SK-N-SH (cell line): ENCODE results near the gene PTPRD. TPM values are rescaled to one million over a fixed set of nuclear protein-coding genes. Genes with fewer than 3 reads are reported as not detected.

Experiments
- CTCF ChIA-PET: fragments of 300-600, 350-600 bp; formaldehyde crosslinking; extraction: SDS; loops from one replicate; lab custom pipeline; 2021; lab: Yijun Ruan, JAX
- POLR2A ChIA-PET: fragments of 350-600 bp; sonication (Branson Sonifier 250); formaldehyde crosslinking; extraction: SDS; loops from one replicate; lab custom pipeline; 2020; ENCODE audit warnings: antibody characterized with exemption, inconsistent platforms; lab: Yijun Ruan, JAX
- DNase-seq: peaks from one replicate; pipeline ENCODE4 v3.0.0; 2012
- H2AFZ ChIP-seq: fragments of 200-600 bp; sonication (generic); 2 replicates; pipeline ENCODE4 v1.8.1; 2016; ENCODE audit warnings: antibody characterized with exemption, mild to moderate bottlenecking, low read depth
- H3F3A ChIP-seq: fragments of 200-600 bp; sonication (generic); replicated peaks from 2 replicates; pipeline ENCODE3; 2016; ENCODE audit warnings: antibody characterized with exemption, mild to moderate bottlenecking; ENCODE audit not compliant: insufficient read depth
- H3K27ac ChIP-seq, 2 experiments: fragments of 200-500 bp in 1 of 2; fragments of 200-600 bp in 1 of 2; sonication (Bioruptor generic) in 1 of 2; sonication (generic), shearing (Covaris generic) in 1 of 2; 2 replicates each; pipeline versions ENCODE4 v1.5.1 to v1.6.1; 2014 to 2016; ENCODE audit warnings: low read depth in 2 of 2, inconsistent platforms in 1 of 2, low read length in 1 of 2, mild to moderate bottlenecking in 1 of 2, mixed read lengths in 1 of 2
- H3K27me3 ChIP-seq: fragments of 200-600 bp; sonication (generic), shearing (Covaris generic); 2 replicates; pipeline ENCODE4 v1.6.1; 2016; ENCODE audit warnings: mixed run types; ENCODE audit not compliant: insufficient read depth
- H3K36me3 ChIP-seq, 2 experiments: fragments of 200-500 bp in 1 of 2; fragments of 200-600 bp in 1 of 2; sonication (Bioruptor generic) in 1 of 2; sonication (generic) in 1 of 2; replicated peaks in 1 of 2; 2 replicates each; pipeline versions ENCODE3 to v1.5.1; 2014 to 2016; ENCODE audit warnings: low read length in 1 of 2, mild to moderate bottlenecking in 1 of 2; ENCODE audit not compliant: insufficient read depth in 2 of 2, control insufficient read depth in 1 of 2
- H3K4me1 ChIP-seq, 2 experiments: fragments of 200-500 bp in 1 of 2; fragments of 200-600 bp in 1 of 2; sonication (Bioruptor generic) in 1 of 2; sonication (generic), shearing (Covaris generic) in 1 of 2; 2 replicates each; pipeline versions ENCODE4 v1.5.1 to v1.6.1; 2014 to 2016; ENCODE audit warnings: low read depth in 1 of 2, low read length in 1 of 2, mixed run types in 1 of 2; ENCODE audit not compliant: insufficient read depth in 2 of 2, control insufficient read depth in 1 of 2
- H3K4me2 ChIP-seq: fragments of 200-600 bp; sonication (generic), shearing (Covaris generic); 2 replicates; pipeline ENCODE4 v1.6.1; 2017; ENCODE audit warnings: mixed run types
- H3K4me3 ChIP-seq, 2 experiments: fragments of 200-500 bp in 1 of 2; fragments of 200-600 bp in 1 of 2; sonication (Bioruptor generic) in 1 of 2; sonication (generic), shearing (Covaris generic) in 1 of 2; 2 replicates each; pipeline versions ENCODE4 v1.5.1 to v1.8.1; 2014 to 2016; ENCODE audit warnings: low read depth in 2 of 2, inconsistent platforms in 1 of 2, low read length in 1 of 2, mild to moderate bottlenecking in 1 of 2, mixed read lengths in 1 of 2, moderate library complexity in 1 of 2
- H3K79me2 ChIP-seq: fragments of 200-600 bp; sonication (generic); 2 replicates; pipeline ENCODE4 v1.8.1; 2017; ENCODE audit warnings: mild to moderate bottlenecking; ENCODE audit not compliant: insufficient read depth
- H3K9ac ChIP-seq: fragments of 200-600 bp; sonication (generic); 2 replicates; pipeline ENCODE4 v1.6.1; 2017; ENCODE audit warnings: mixed run types
- H3K9me2 ChIP-seq: fragments of 200-600 bp; sonication (generic); 2 replicates; pipeline ENCODE4 v1.6.1; 2017; ENCODE audit warnings: mixed run types
- H3K9me3 ChIP-seq: fragments of 200-600 bp; sonication (generic); 2 replicates; pipeline ENCODE4 v1.6.1; 2017; ENCODE audit warnings: mixed run types, mild to moderate bottlenecking, moderate library complexity
- H4K20me1 ChIP-seq: fragments of 200-600 bp; sonication (generic); 2 replicates; pipeline ENCODE4 v1.6.1; 2017; ENCODE audit warnings: mild to moderate bottlenecking, mixed run types; ENCODE audit not compliant: insufficient read depth
- EP300 ChIP-seq, 2 experiments: IDR thresholded peaks; 2 replicates each; pipeline versions ENCODE4 v1.4.0 to v1.6.1; 2012; ENCODE audit warnings: borderline replicate concordance in 1 of 2, low read depth in 1 of 2, low read length in 1 of 2
- FOXJ3 ChIP-seq: sonication (generic); formaldehyde crosslinking; IDR thresholded peaks from 2 replicates; pipeline ENCODE4 v1.5.1; 2020; ENCODE audit warnings: mild to moderate bottlenecking, missing genetic modification reagents
- GABPA ChIP-seq: IDR thresholded peaks from 2 replicates; pipeline ENCODE4 v1.4.0; 2012; ENCODE audit warnings: low read depth, mild to moderate bottlenecking
- NRF1 ChIP-seq: IDR thresholded peaks from 2 replicates; pipeline ENCODE4 v1.6.1; 2012; ENCODE audit warnings: low read depth, mild to moderate bottlenecking, low read length
- RCOR1 ChIP-seq: fragments of 150-350 bp; IDR thresholded peaks from 2 replicates; pipeline ENCODE4 v1.6.1; 2017; ENCODE audit warnings: antibody characterized with exemption, low read length
- RFX5 ChIP-seq: IDR thresholded peaks from 2 replicates; pipeline ENCODE4 v1.6.1; 2012; ENCODE audit warnings: mild to moderate bottlenecking, improper control_type of control experiment, low read length
- RXRA ChIP-seq: IDR thresholded peaks from 2 replicates; pipeline ENCODE4 v1.4.0; 2012; ENCODE audit warnings: low read depth, mild to moderate bottlenecking, borderline replicate concordance
- SIN3A ChIP-seq: IDR thresholded peaks from 2 replicates; pipeline ENCODE4 v1.6.1; 2012; ENCODE audit warnings: low read depth, mild to moderate bottlenecking, low read length, moderate library complexity, borderline replicate concordance
- SMC3 ChIP-seq: IDR thresholded peaks from 2 replicates; pipeline ENCODE4 v1.6.1; 2012; ENCODE audit warnings: low read depth, low read length, improper control_type of control experiment
- TAF1 ChIP-seq: IDR thresholded peaks from 2 replicates; pipeline ENCODE4 v1.6.1; 2012; ENCODE audit warnings: low read depth, mild to moderate bottlenecking, low read length, moderate library complexity, borderline replicate concordance
- WGBS: methylation state at CpG from one replicate; pipeline ENCODE4 v1.1.6; 2017; ENCODE audit warnings: low lambda C conversion rate; 5-methylcytosine and 5-hydroxymethylcytosine counted together
- polyA plus RNA-seq, 3 experiments: library from polyadenylated mRNA; depleted of rRNA; stranded (reverse); fragments of >200 nt; gene quantifications; 2 replicates each; pipeline ENCODE4 v1.2.3, GENCODE V29; 2012
- TF ChIP-seq, protein P1 (sequence below): fragments of 150-350 bp; IDR thresholded peaks from 2 replicates; pipeline ENCODE4 v1.6.1; 2017; ENCODE audit warnings: antibody characterized with exemption, low read length, low read depth, borderline replicate concordance
- TF ChIP-seq, protein P2 (sequence below): IDR thresholded peaks from 2 replicates; pipeline ENCODE4; 2012
- TF ChIP-seq, protein P3 (sequence below): fragments of 150-350 bp; IDR thresholded peaks from 2 replicates; pipeline ENCODE4 v1.6.1; 2016; ENCODE audit warnings: mild to moderate bottlenecking, low read depth, low read length
- TF ChIP-seq, protein P4 (sequence below): fragments of 200-600 bp; sonication (generic); IDR thresholded peaks from 2 replicates; pipeline ENCODE4 v1.6.1; 2017; ENCODE audit warnings: antibody characterized with exemption, mild to moderate bottlenecking, moderate library complexity
- TF ChIP-seq, protein P5 (sequence below): IDR thresholded peaks from 2 replicates; pipeline ENCODE4 v1.4.0; 2012; ENCODE audit warnings: low read depth, borderline replicate concordance
- TF ChIP-seq, protein P6 (sequence below): IDR thresholded peaks from 2 replicates; pipeline ENCODE4 v1.6.1; 2012; ENCODE audit warnings: mild to moderate bottlenecking, low read depth, low read length, moderate library complexity

PTPRD gene
- polyA plus RNA-seq, 1 of the 3 experiments (the other 2 are of a cell fraction), result 0.15 TPM

DNA sequence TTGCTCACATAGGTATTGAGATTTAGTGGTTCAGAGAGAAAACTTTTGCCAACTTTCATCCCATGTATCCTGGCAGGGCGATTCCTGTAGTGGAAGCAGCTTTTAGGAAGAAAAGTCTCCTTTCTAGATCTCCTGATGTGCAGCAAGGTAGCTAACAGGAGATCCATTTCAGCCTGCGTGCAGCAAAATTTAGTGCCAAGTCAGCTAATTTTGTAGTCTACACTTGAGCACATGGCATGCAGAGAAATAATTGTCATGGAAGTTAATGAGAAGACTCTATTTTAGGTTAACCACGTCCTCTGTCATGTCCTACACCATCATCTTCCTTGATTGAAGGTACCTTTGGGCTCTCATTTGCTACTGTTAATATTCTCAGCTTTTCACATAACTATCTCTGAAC, 165.8 kb downstream of the PTPRD start:
- 2% methylated on average over 3 of the region's 3 CpGs for WGBS
- DNase-seq, result no peak
- H3K79me2 ChIP-seq, result no peaks in the 10 kb centered on the region
- no peak overlapping the region for H3K4me2 ChIP-seq
- H3K9me3 ChIP-seq, result no peaks in the 10 kb centered on the region
- H3K4me1 ChIP-seq, result no peaks in the 10 kb centered on the region
- H3K9ac ChIP-seq, result no peak overlapping the region
- no peak for TF ChIP-seq TAF1
- TF ChIP-seq FOXJ3 (CRISPR knock-in tag), result no peak
- TF ChIP-seq SIN3A, result no peak
- TF ChIP-seq, protein P1, sequence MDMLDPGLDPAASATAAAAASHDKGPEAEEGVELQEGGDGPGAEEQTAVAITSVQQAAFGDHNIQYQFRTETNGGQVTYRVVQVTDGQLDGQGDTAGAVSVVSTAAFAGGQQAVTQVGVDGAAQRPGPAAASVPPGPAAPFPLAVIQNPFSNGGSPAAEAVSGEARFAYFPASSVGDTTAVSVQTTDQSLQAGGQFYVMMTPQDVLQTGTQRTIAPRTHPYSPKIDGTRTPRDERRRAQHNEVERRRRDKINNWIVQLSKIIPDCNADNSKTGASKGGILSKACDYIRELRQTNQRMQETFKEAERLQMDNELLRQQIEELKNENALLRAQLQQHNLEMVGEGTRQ, result no peak
- no peak for TF ChIP-seq RFX5
- TF ChIP-seq EP300 (IDR thresholded peaks at IDR 0.05; ENCODE audit: borderline replicate concordance in 1 of 2, low read depth in 1 of 2, low read length in 1 of 2), result no peak
- TF ChIP-seq RCOR1, result no peak
- no peak for TF ChIP-seq RXRA
- no peak for TF ChIP-seq GABPA
- TF ChIP-seq, protein P2, sequence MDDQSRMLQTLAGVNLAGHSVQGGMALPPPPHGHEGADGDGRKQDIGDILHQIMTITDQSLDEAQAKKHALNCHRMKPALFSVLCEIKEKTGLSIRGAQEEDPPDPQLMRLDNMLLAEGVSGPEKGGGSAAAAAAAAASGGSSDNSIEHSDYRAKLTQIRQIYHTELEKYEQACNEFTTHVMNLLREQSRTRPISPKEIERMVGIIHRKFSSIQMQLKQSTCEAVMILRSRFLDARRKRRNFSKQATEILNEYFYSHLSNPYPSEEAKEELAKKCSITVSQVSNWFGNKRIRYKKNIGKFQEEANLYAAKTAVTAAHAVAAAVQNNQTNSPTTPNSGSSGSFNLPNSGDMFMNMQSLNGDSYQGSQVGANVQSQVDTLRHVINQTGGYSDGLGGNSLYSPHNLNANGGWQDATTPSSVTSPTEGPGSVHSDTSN, result no peak
- TF ChIP-seq, protein P3, sequence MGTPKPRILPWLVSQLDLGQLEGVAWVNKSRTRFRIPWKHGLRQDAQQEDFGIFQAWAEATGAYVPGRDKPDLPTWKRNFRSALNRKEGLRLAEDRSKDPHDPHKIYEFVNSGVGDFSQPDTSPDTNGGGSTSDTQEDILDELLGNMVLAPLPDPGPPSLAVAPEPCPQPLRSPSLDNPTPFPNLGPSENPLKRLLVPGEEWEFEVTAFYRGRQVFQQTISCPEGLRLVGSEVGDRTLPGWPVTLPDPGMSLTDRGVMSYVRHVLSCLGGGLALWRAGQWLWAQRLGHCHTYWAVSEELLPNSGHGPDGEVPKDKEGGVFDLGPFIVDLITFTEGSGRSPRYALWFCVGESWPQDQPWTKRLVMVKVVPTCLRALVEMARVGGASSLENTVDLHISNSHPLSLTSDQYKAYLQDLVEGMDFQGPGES, result no peak
- TF ChIP-seq NRF1, result no peak
- TF ChIP-seq, protein P4, sequence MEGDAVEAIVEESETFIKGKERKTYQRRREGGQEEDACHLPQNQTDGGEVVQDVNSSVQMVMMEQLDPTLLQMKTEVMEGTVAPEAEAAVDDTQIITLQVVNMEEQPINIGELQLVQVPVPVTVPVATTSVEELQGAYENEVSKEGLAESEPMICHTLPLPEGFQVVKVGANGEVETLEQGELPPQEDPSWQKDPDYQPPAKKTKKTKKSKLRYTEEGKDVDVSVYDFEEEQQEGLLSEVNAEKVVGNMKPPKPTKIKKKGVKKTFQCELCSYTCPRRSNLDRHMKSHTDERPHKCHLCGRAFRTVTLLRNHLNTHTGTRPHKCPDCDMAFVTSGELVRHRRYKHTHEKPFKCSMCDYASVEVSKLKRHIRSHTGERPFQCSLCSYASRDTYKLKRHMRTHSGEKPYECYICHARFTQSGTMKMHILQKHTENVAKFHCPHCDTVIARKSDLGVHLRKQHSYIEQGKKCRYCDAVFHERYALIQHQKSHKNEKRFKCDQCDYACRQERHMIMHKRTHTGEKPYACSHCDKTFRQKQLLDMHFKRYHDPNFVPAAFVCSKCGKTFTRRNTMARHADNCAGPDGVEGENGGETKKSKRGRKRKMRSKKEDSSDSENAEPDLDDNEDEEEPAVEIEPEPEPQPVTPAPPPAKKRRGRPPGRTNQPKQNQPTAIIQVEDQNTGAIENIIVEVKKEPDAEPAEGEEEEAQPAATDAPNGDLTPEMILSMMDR, result no peak
- no peak for TF ChIP-seq SMC3
- TF ChIP-seq, protein P5, sequence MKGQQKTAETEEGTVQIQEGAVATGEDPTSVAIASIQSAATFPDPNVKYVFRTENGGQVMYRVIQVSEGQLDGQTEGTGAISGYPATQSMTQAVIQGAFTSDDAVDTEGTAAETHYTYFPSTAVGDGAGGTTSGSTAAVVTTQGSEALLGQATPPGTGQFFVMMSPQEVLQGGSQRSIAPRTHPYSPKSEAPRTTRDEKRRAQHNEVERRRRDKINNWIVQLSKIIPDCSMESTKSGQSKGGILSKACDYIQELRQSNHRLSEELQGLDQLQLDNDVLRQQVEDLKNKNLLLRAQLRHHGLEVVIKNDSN, result no peak
- TF ChIP-seq, protein P6, sequence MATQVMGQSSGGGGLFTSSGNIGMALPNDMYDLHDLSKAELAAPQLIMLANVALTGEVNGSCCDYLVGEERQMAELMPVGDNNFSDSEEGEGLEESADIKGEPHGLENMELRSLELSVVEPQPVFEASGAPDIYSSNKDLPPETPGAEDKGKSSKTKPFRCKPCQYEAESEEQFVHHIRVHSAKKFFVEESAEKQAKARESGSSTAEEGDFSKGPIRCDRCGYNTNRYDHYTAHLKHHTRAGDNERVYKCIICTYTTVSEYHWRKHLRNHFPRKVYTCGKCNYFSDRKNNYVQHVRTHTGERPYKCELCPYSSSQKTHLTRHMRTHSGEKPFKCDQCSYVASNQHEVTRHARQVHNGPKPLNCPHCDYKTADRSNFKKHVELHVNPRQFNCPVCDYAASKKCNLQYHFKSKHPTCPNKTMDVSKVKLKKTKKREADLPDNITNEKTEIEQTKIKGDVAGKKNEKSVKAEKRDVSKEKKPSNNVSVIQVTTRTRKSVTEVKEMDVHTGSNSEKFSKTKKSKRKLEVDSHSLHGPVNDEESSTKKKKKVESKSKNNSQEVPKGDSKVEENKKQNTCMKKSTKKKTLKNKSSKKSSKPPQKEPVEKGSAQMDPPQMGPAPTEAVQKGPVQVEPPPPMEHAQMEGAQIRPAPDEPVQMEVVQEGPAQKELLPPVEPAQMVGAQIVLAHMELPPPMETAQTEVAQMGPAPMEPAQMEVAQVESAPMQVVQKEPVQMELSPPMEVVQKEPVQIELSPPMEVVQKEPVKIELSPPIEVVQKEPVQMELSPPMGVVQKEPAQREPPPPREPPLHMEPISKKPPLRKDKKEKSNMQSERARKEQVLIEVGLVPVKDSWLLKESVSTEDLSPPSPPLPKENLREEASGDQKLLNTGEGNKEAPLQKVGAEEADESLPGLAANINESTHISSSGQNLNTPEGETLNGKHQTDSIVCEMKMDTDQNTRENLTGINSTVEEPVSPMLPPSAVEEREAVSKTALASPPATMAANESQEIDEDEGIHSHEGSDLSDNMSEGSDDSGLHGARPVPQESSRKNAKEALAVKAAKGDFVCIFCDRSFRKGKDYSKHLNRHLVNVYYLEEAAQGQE, result no peak
- H3F3A ChIP-seq, result no peaks in the 10 kb centered on the region
- H3K27me3 ChIP-seq, result no peaks in the 10 kb centered on the region
- no peak overlapping the region for H2AFZ ChIP-seq
- CTCF ChIA-PET, result interaction anchor here (1.2 kb wide), 1 partner anchor 10 kb away, joined by 3 read pairs; no protein-coding TSS in a partner anchor
- H3K9me2 ChIP-seq, result no peaks in the 10 kb centered on the region
- H3K27ac ChIP-seq, result no peak overlapping the region
- H3K36me3 ChIP-seq, result no peaks in the 10 kb centered on the region
- H4K20me1 ChIP-seq, result no peaks in the 10 kb centered on the region
- H3K4me3 ChIP-seq, result no peak overlapping the region
- POLR2A ChIA-PET, result no interaction called here
